DOHH2 (cell line): ENCODE results near the gene NAB2.

Experiments used
- CTCF ChIP-seq: fragments of 200-600 bp; sonication (generic); IDR thresholded peaks from one replicate; pipeline ENCODE4 v1.5.1; 2014; ENCODE audit warnings: antibody characterized with exemption, mild to moderate bottlenecking, low read depth, low read length; ENCODE audit not compliant: poor library complexity, severe bottlenecking
- EZH2phosphoT487 ChIP-seq: fragments of 200-600 bp; sonication (generic); IDR thresholded peaks from 2 replicates; pipeline ENCODE4 v1.6.1; 2017; ENCODE audit warnings: borderline replicate concordance, mild to moderate bottlenecking, antibody characterized with exemption, low read length, moderate library complexity, mixed read lengths

GRCh38 chr12:57079821-57080220, 9.1 kb upstream of the NAB2 start:
- no peak for TF ChIP-seq CTCF
- no peak for TF ChIP-seq EZH2phosphoT487
